HG02885 (cell line): Measurements from ENCODE around the gene LRP8.

Experiments used
- ATAC-seq: cut with Tn5 transposase; IDR thresholded peaks from one replicate; pipeline ENCODE4 v1.9.1; 2021; ENCODE audit warnings: mild to moderate bottlenecking; ENCODE audit not compliant: unreplicated experiment, poor library complexity

LRP8 gene

DNA sequence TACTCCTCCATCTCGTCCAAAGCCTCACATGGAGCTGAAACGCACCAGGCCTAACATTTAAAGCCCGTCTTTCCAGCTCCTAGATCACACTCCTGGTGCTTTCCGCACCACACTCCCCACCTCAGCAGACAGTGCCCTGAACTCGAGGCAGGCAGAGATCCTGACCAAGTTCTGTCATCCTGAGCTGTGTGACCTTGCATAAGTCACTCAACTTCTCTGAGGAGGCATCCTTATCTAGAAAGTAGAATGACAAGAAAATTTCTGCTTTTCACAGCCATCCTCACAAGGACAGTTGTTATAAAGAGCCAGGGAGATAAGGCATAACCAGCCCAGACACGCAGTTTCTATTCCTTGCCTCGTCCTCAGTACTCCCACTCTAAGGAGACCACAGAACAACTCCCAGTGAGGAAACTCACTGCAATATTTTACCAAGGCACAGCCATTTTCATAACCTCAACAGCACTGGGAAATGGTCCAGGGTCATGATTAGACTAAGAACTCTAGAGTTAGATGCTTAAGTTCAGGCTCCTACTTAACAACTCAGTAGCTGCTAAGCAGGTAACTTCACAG is 3.1 kb downstream of the LRP8 start:
- no peak for ATAC-seq

DNA sequence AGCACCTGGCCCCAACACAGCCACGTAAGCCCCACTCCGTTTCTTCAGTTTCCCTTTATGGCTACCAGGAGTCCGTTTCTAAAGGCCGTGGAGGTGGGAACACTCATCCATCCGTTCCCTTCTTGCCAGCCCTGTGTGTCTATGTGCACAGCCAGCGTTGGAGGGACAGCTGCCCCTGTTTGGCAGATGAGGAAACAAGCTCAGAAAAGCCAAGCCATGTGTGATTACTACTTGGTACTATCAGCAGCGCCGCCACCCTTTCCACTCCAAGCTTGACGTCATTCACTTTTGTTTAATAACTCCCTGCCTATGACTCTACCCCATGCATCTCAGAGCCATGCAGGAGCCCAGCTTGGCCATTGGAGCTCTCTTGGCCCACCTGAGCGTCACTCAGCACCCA is 3.5 kb downstream of the LRP8 start:
- ATAC-seq = no peak

DNA sequence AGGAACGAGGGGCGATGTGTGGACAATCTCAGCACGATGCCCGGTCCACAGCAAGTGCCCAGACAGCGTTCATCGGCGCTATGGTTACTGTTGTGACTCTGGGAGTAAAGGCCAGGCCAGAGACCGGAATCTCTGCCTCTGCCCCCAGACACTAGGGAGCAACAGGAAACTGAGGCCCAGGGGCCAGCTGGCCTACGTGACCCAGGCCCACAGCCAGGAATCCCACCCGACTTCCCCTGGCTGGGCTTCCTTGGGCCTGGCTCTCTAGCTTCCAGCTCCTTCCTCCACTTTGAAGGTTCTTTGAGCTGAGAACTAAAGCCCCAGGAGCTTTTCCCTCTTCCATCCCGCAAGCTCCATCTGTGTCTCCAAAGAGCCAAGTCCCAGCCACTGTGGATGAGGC is 4.6 kb downstream of the LRP8 start:
- ATAC-seq = no peak

DNA sequence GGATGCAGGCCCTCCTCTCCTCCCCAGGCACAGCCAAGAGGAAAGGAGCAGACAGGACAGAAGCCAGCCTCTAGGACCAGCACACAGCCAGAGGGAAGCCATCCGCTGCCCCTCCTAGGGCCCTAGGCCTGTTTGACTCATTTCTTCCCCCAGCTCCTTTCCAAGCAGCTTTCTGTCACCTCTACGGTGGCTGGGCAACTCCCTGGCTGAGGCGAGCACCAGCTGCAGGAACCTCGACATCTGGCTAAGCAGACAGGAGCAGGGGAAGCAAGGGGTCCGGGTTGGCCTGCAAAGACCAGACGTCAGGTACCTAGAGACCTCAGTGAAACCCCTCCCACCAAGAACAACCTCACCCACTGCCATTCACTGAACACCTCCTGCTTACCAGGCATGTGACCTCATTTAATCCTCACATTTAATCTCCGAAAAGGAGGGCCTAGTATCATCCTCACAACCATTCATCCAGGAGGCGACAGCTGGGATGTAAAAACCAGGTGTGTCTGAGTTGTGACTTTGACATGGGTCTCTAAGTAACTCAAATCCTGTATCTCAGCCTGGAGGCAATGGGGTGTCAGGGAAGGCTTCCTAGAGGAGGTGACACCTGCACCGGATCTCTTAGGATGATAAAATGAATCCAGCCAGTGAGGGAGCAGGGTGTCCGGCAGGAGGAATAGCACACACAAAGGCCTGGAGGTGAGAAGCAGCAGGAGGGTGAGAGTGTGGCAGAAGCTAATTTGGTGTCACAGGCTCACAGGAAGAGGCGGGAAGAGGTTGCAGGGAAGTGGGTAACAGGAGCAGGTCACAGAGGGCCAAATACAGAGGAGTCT is 5.9 kb downstream of the LRP8 start:
- ATAC-seq = no peak

DNA sequence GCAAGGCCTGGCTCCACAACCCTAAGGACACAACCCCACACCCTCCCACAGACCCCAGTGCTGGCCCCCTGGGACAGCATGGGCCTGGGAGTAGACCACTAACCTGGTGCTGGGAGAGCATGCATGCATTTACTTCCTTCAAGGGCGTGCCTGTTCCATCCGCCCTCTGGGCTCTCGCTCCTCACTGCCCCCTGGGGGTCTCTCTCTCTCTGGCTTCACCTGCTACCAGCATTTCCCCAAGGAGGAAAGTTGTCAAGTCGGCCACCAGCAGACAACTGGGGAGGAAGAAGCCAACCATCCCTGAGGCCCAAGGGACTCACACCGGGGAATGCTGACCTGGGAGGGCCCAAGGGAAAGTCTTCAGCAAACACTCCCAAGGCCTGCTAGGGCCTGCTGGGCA is 6.5 kb downstream of the LRP8 start:
- ATAC-seq = no peak

GRCh38 chr1:53320646-53321045 is 7.2 kb downstream of the LRP8 start:
- no peak for ATAC-seq

- ATAC-seq = no peak
These were observed 8.4 kb downstream of the LRP8 start for GRCh38 chr1:53319296-53320101.

- no peak for ATAC-seq
These were observed 10.0 kb downstream of the LRP8 start for GRCh38 chr1:53317646-53318539.

GRCh38 chr1:53316766-53317581 is 10.9 kb downstream of the LRP8 start:
- ATAC-seq = no peak

GRCh38 chr1:53316424-53316765 is 11.5 kb downstream of the LRP8 start:
- no peak for ATAC-seq

DNA sequence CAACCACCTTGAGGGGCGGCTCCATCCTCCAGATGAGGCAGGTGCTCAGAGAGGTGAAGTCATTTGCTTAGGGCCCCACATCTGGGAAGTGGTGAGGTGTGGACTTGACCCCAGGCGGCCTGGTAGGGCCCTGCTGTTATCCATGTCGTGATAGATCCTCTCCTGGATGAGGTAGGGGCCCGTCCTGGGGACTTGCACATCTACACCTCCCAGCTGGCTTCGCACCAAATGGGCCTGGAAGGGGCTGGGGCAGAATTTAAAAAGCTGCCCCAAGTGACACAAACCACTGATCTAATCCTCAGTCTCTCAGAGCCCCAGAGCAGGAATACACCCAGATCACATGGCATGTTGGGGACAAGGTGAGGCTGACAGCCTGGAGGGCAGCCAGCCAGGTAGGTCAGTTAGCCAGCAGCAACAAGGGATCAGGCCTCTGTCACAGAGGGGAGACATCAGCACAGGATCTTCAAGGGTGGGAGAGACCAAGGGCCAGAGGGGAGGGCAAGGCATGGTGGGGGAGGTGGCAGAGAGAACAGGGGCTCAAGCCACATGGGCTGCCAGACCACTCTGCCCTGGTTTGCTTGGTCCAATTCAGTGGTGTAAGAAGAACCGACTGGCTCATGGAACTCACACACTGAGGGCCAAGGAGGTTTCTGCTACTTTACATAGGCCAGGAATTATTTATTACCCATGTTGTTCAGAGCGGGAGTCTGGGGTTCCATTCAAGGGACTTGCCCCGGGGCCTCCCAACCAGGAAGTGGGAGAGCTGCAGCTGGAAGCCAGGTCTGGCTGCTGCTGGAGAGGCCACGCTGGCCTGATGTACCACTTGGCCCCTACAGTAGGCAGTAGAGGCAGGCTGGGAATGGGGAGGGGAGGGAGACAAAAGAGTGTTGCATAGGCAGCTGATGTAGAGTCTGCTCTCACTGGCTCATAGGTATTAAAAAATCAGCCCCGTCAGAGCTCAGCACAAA is 12.1 kb downstream of the LRP8 start:
- no peak for ATAC-seq

DNA sequence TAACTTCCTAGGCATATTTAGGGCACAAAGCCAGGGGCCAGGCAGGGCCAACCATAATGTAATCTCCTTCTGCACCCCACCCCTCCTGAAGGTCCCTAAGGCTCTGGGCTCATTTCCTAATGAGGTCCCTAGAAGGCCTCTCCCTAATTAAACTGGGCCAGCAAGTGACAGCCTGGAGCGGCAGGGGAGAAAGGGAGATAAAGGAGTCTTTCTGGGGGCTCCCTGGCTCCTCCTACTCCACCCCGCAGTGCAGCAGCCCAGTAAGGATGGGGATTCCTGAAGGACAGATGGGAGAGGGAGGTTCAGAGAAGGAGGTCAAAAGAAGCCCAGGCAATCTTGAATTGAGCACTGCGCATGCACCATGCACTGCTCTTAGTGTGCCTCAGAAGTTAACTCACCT is 12.8 kb downstream of the LRP8 start:
- no peak for ATAC-seq

DNA sequence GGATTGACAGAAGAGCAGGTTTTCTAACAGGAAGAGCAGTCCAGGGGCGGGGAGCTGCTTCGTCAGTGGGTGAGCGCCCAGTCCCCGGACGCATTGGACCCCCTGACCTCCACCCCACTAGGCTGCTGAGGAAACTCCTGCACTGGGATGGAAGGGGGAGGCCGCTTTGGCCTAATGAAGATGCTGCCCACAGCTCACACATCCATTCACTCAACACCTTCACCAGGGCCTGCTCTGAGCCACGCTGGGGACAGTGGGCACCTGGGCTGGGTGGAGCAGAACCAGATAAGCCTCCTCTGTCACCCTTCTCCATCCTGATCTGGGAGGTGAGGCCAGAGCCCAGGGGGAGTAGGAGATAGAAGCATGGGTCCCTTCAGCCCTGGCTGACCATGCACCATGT is 13.3 kb downstream of the LRP8 start:
- no peak for ATAC-seq

DNA sequence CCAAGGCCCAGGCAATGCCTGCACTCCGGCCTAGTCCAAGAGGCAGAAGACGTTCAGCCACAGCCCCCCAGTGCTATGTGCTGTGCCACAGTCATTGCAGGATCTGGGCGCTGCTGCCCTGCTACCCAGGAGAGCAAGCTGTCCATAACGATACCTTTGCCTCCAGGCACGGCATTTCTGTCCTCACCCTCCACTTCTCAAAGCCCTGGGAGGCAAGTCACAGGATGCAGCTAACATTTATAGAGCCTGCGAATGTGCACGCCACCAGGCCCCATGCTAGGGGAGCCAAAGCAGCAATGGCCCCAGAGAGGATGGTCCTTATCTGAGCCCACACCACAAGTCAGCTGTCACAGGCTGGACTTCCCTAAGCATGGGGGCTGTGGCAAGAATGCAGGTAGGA is 13.8 kb downstream of the LRP8 start:
- ATAC-seq = no peak

GRCh38 chr1:53313556-53313955 is 14.3 kb downstream of the LRP8 start:
- ATAC-seq = no peak

GRCh38 chr1:53311702-53312305 is 16.1 kb downstream of the LRP8 start:
- no peak for ATAC-seq

DNA sequence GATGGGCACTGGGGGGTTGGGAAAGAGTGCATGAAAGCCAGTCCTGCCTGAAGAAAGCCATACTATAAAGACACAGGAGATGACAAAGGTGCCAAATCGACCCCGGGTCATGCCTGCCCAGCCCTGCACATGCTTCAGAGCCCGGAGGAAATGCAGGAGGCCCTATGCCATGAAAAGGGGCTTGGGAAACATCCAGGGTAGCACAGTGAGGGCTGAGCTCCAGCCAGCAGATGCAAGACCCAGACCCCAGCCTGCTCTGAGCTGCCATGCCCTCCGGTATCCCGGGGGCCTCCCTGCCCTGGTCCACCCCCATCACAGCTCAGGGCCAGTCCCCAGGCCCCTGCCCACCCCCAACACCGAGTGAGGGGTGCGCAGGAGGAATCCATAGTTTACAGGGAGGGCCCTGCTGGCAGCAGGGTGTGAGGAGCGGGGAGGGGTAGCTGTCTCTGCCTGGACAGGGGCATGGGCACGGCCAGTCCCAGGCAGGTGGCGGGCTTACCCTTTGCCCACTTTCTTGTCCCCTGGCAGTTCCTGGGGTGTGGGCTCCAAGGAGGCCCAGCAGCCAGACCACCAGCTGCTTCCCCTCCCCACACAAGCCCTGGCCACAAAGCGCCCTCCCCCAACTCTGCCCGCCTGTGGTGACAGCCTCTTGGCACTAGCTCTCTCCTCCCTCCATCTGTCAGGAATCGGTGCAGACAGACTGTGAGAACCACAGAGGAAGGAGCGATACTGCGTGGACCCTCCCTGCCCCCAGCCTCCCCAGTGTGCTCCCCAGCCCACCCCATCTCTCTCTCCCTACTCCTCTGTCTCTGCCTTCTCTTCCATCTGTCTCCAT is 16.8 kb downstream of the LRP8 start:
- ATAC-seq = no peak
